ENCODE data around the gene CROCC.

GRCh38 chr1:16903458-16903796 lies 18.3 kb upstream of the CROCC start:
- TF ChIP-seq POLR2A (IDR thresholded peaks at IDR 0.05; ENCODE audit: low read depth, low read length) (no peak), POLR2AphosphoS5 (IDR thresholded peaks at IDR 0.05; ENCODE audit: low read depth, low read length) (no peak), TAF1 (IDR thresholded peaks at IDR 0.05; ENCODE audit: borderline replicate concordance, low read depth, low read length) (no peak)
